DLD1 (cell line): ENCODE data around the gene MSH2.

ENCODE experiments used
- in situ Hi-C: cut with HindIII; loops from 2 replicates; pipeline ENCODE4 v1.10.0; 2017; ENCODE audit warnings: low sequenced_read_pairs

The MSH2 gene

DNA sequence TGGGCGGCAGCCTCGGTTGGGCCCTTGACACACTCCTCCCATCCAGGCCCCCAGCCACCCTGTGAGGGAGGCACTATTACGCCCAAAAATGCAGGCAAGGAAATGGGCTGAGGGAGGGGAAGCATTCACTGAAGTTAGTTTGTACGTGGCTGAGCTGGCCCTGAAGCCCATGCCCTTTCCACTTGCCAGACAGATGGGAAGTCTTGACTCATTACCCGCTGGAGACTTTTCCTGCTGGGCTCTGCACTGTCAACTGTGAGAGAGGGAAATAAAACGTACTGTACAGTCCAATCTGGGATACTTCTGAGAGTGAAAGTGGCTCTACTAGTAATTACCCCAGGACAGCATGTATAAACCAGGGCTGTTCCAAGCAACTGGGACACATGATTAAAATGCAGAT, 125.9 kb downstream of the MSH2 start:
- in situ Hi-C loops, result no loop called here

DNA sequence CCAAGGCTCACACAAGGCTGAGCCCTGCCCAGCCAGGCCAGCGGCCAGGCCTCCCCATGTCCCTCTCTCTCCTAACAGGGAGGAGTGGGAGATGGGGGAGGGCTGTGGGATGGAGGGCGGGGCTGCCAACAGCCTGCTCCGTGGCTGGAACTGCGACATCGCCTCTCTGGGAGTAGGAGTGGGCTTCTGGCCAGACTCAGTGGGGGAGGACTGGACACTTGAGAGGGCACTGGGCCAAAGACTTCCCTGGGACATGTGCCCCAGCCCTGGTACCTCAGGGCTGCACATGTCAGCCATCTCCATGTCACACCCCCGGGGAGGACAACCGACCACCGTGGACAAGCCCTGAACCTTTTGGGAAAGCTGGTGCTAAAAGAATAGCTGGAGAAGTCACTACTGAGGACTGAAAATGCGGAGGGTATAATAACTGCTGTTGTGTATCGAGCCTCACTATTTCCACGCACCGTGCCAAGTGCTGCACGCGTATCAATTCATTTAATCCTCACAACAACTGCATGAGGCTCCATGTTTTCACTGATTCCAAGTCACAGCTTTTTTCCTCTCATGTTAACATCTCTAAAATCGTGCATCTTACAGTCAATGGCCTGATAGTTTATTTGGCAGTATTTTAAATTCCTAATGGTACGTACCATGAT, 127.3 kb downstream of the MSH2 start:
- in situ Hi-C loops, result no loop called here

DNA sequence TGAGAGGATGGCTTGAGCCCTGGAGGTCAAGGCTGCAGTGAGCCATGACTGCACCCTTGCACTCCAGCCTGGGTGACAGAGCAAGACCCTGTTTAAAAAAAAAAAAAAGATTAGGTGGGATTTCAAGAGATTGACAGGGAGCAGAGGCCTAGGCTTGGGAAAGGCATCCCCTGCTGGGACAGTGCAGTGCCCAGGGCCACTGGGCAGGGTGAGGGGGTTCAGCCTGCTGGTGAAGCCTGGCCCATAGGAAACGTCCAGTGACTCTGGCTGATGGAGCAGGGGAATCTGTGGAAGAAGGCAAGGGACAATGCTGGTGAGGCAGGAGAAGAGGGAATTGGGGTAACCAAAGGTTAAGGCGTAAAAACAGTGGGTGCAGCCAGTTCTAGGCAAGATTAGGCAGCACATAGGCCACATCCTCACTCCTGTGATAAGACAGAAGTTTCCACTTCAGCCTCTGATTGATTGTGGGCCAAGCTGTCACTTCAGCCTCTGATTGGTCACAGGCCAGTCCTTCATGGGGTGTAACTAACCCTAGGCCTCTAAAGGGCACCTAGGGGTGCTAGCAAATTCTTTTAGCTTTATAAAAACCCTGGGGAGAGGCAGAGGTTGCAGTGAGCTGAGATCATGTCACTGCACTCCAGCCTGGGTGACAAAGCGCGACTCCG, 128.6 kb downstream of the MSH2 start:
- in situ Hi-C loops, result no loop called here
